B cell (primary cell): Measurements from ENCODE around the gene URM1. TPM values are rescaled to one million over a fixed set of nuclear protein-coding genes. Genes with fewer than 3 reads are reported as not detected.
A peak's percentile ranks its signal among the peaks of the same experiment; 100 is the strongest.

Source experiments
- ATAC-seq: fragments of 200-7000 bp; cut with Tn5 transposase; one replicate; pipeline ENCODE4 v1.10.0; 2021; ENCODE audit warnings: low read depth, mild to moderate bottlenecking, moderate number of reproducible peaks, moderate library complexity
- CTCF ChIA-PET: fragments of 350-600 bp; sonication (Branson Sonifier 250); formaldehyde crosslinking; loops from one replicate; lab custom pipeline; 2021; ENCODE audit warnings: antibody characterized with exemption, inconsistent platforms; lab: Charles Lee
- POLR2A ChIA-PET: fragments of 350-600 bp; sonication (Branson Sonifier 250); formaldehyde crosslinking; loops from one replicate; lab custom pipeline; 2021; ENCODE audit warnings: antibody characterized with exemption; lab: Charles Lee
- DNase-seq: peaks from one replicate; pipeline ENCODE4 v3.0.0; 2013
- H2AFZ ChIP-seq: 2 replicates; pipeline ENCODE4 v1.6.1; 2012; ENCODE audit warnings: mild to moderate bottlenecking, low read depth, low read length; ENCODE audit not compliant: insufficient read depth, poor library complexity, severe bottlenecking
- H3K27ac ChIP-seq, 2 donors: 1 replicate in 1 of 2; 2 replicates in 1 of 2; pipeline ENCODE4 v1.5.1; 2012 to 2013; ENCODE audit warnings: low read length in 2 of 2, mild to moderate bottlenecking in 2 of 2, moderate library complexity in 1 of 2
- H3K27me3 ChIP-seq, 4 experiments: fragments of 200-600 bp in 1 of 4; sonication (generic) in 1 of 4; replicated peaks in 1 of 4; 1 replicate in 2 of 4; 2 replicates in 2 of 4; pipeline versions ENCODE4 v1.6.1 to v1.7.0; 2013 to 2016; ENCODE audit warnings: low read length in 3 of 4, mild to moderate bottlenecking in 2 of 4, mixed read lengths in 1 of 4, moderate library complexity in 1 of 4; ENCODE audit not compliant: insufficient read depth in 4 of 4, control insufficient read depth in 3 of 4; ENCODE audit errors: control extremely low read depth in 1 of 4
- H3K36me3 ChIP-seq, 2 experiments: replicated peaks in 1 of 2; 1 replicate in 1 of 2; 2 replicates in 1 of 2; pipeline versions ENCODE4 v1.6.1 to v1.7.1; 2013; ENCODE audit warnings: low read length in 1 of 2; ENCODE audit not compliant: insufficient read depth in 2 of 2, control insufficient read depth in 1 of 2; ENCODE audit errors: control extremely low read depth in 1 of 2, extremely low read depth in 1 of 2
- H3K4me1 ChIP-seq, 2 donors: fragments of 200-600 bp in 1 of 2; sonication (generic) in 1 of 2; 1 replicate in 1 of 2; 2 replicates in 1 of 2; pipeline versions ENCODE4 v1.5.1 to v1.6.1; 2013 to 2017; ENCODE audit warnings: low read length in 2 of 2; ENCODE audit not compliant: control insufficient read depth in 2 of 2, insufficient read depth in 2 of 2
- H3K4me2 ChIP-seq: replicated peaks from 2 replicates; pipeline ENCODE3; 2012; ENCODE audit warnings: mild to moderate bottlenecking, low read depth, low read length; ENCODE audit not compliant: poor library complexity, severe bottlenecking
- H3K4me3 ChIP-seq, 5 experiments: fragments of 200-600 bp in 1 of 5; sonication (generic) in 1 of 5; 1 replicate in 3 of 5; 2 replicates in 2 of 5; pipeline versions ENCODE4 v1.5.1 to v1.7.0; 2011 to 2016; ENCODE audit warnings: low read length in 4 of 5, mild to moderate bottlenecking in 4 of 5, low read depth in 2 of 5, control low read depth in 1 of 5, moderate library complexity in 1 of 5; ENCODE audit not compliant: insufficient read depth in 1 of 5; ENCODE audit errors: control extremely low read depth in 1 of 5, extremely low read depth in 1 of 5
- H3K79me2 ChIP-seq: fragments of 200-600 bp; sonication (generic); one replicate; pipeline ENCODE4 v1.6.0; 2016; ENCODE audit warnings: low read length; ENCODE audit not compliant: control insufficient read depth, insufficient read depth
- H3K9ac ChIP-seq: fragments of 200-600 bp; sonication (generic); 2 replicates; pipeline ENCODE4 v1.6.1; 2017; ENCODE audit warnings: mild to moderate bottlenecking, low read length, moderate library complexity
- H3K9me3 ChIP-seq, 3 donors: one replicate each; pipeline versions ENCODE4 v1.6.1 to v1.7.1; 2013; ENCODE audit warnings: low read length in 2 of 3; ENCODE audit not compliant: control insufficient read depth in 2 of 3, insufficient read depth in 1 of 3; ENCODE audit errors: control extremely low read depth in 1 of 3
- H4K20me1 ChIP-seq: 2 replicates; pipeline ENCODE4 v1.6.0; 2012; ENCODE audit warnings: mild to moderate bottlenecking, low read length; ENCODE audit not compliant: insufficient read depth, control insufficient read depth, poor library complexity, severe bottlenecking
- H3K27ac Mint-ChIP-seq: one replicate; pipeline ENCODE4 v1.8.0; 2021; ENCODE audit warnings: mixed read lengths
- H3K27me3 Mint-ChIP-seq: one replicate; pipeline ENCODE4 v1.8.0; 2021; ENCODE audit warnings: mixed read lengths
- H3K4me1 Mint-ChIP-seq: one replicate; pipeline ENCODE4 v1.8.0; 2021; ENCODE audit warnings: mixed read lengths
- H3K4me3 Mint-ChIP-seq: one replicate; pipeline ENCODE4 v1.8.0; 2021; ENCODE audit warnings: mixed read lengths
- H3K9me3 Mint-ChIP-seq: one replicate; pipeline ENCODE4 v1.8.0; 2022; ENCODE audit warnings: mixed read lengths; ENCODE audit not compliant: insufficient read depth
- EZH2 ChIP-seq: IDR thresholded peaks from 2 replicates; pipeline ENCODE4 v1.6.1; 2012; ENCODE audit warnings: borderline replicate concordance, low read depth, mild to moderate bottlenecking, moderate library complexity, low read length; ENCODE audit not compliant: insufficient read depth, poor library complexity, severe bottlenecking
- WGBS: methylation state at CpG from one replicate; pipeline ENCODE4 v1.1.5; 2013; ENCODE audit warnings: missing lambda C conversion rate; ENCODE audit not compliant: insufficient coverage; 5-methylcytosine and 5-hydroxymethylcytosine counted together
- intact Hi-C: fragments of 100-400 bp; cut with micrococcal nuclease; formaldehyde crosslinking; loops from one replicate; pipeline ENCODE4 v1.10.0; 2022
- polyA plus RNA-seq: library from polyadenylated mRNA; depleted of rRNA; stranded (reverse); fragments of >200 nt; gene quantifications from 2 replicates; pipeline ENCODE4 v1.2.3, GENCODE V29; 2012
- total RNA-seq, 2 donors: library from RNA; stranded (reverse); fragments of 120-200 nt in 1 of 2; gene quantifications; 1 replicate in 1 of 2; 2 replicates in 1 of 2; pipeline versions ENCODE4 v1.2.3 to v1.2.4, GENCODE V29; 2013 to 2022
- TF ChIP-seq, protein P1 (sequence below): fragments of 200-600 bp; IDR thresholded peaks from one replicate; pipeline ENCODE4 v1.8.0; 2022; ENCODE audit warnings: antibody characterized with exemption, mild to moderate bottlenecking

The URM1 gene
- total and polyA plus RNA-seq, 2 donors (not counting 1 experiment from before 2014, with no cell fraction given): 40.3 to 43.8 TPM

DNA sequence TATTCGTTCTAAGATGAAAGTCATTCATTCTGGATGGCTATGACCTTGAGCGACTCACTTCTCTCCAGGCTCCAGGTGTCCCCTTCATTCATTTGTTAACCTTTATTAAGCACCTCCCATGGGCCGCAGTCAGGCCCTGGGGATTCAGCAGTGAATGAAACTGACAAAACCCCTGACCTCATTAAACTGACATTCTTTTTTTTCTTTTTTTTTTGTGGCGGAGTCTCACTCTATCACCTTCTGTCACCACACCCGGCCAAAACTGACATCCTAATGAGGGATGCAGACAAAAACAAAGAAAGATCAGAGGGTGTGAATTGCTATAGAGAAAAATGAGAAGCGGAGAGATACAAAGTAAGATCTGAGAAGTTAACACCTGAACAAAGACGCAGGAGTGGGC, 68.1 kb downstream of the URM1 start:
- Histone ChIP-seq H4K20me1 (no peaks in the 10 kb centered on the region), H2AFZ (peak overlapping the region; percentile 43), H3K79me2 (no peaks in the 10 kb centered on the region), H3K4me2 (no peak overlapping the region), H3K9me3 (no peaks in the 10 kb centered on the region), H3K36me3 (no peaks in the 10 kb centered on the region), H3K4me1 (peaks cover 3 to 8% of the 10 kb centered on the region in 2 donors), H3K27ac (no peak overlapping the region), H3K4me3 (no peak overlapping the region), H3K27me3 (no peaks in the 10 kb centered on the region), H3K9ac (no peak overlapping the region)
- DNase-seq: no peak
- Mint-ChIP-seq H3K27me3 (no peaks in the 10 kb centered on the region), H3K27ac (no peak overlapping the region), H3K4me3 (no peak overlapping the region), H3K9me3 (no peaks in the 10 kb centered on the region), H3K4me1 (peaks cover 7% of the 10 kb centered on the region)
- TF ChIP-seq EZH2: no peak
- TF ChIP-seq, protein P1, sequence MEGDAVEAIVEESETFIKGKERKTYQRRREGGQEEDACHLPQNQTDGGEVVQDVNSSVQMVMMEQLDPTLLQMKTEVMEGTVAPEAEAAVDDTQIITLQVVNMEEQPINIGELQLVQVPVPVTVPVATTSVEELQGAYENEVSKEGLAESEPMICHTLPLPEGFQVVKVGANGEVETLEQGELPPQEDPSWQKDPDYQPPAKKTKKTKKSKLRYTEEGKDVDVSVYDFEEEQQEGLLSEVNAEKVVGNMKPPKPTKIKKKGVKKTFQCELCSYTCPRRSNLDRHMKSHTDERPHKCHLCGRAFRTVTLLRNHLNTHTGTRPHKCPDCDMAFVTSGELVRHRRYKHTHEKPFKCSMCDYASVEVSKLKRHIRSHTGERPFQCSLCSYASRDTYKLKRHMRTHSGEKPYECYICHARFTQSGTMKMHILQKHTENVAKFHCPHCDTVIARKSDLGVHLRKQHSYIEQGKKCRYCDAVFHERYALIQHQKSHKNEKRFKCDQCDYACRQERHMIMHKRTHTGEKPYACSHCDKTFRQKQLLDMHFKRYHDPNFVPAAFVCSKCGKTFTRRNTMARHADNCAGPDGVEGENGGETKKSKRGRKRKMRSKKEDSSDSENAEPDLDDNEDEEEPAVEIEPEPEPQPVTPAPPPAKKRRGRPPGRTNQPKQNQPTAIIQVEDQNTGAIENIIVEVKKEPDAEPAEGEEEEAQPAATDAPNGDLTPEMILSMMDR: no peak
- CTCF ChIA-PET: interaction anchor here (0.6 to 3.3 kb wide), 11 partner anchors 8 to 463 kb away, joined by 3 to 14 read pairs (median 3); partner anchors contain the start of gene CERCAM
- intact Hi-C loops: loop anchor here (5.0 kb wide), 1 partner anchor 113 kb away; the partner anchor contains the start of gene SPTAN1
- ATAC-seq: peak; percentile 6
- 61% methylated on average over 4 of the region's 7 CpGs for WGBS
- POLR2A ChIA-PET: interaction anchor here (0.6 kb wide), 1 partner anchor 41 kb away, joined by 5 read pairs; no protein-coding TSS in a partner anchor

Other genes starting within 250 kb of the URM1 start
- gene PTGES2, start 243.6 kb upstream of the URM1 start, total RNA-seq: 68.0 and 77.8 TPM in 2 replicates
- 103 and 113 TPM in 2 replicates for gene PTGES2, start 243.6 kb upstream of the URM1 start, polyA plus RNA-seq
- not detected in 2 replicates for gene LCN2, start 221.9 kb upstream of the URM1 start, total RNA-seq
- not detected in 2 replicates for gene LCN2, start 221.9 kb upstream of the URM1 start, polyA plus RNA-seq
- gene BBLN, start 211.1 kb upstream of the URM1 start, total RNA-seq: 38.2 and 44.3 TPM in 2 replicates
- 101 and 148 TPM in 2 replicates for gene BBLN, start 211.1 kb upstream of the URM1 start, polyA plus RNA-seq
- 160 and 169 TPM in 2 replicates for gene CIZ1, start 179.8 kb upstream of the URM1 start, total RNA-seq
- gene CIZ1, start 179.8 kb upstream of the URM1 start, polyA plus RNA-seq: 77.5 and 79.9 TPM in 2 replicates
- gene DNM1, start 168.0 kb upstream of the URM1 start, total RNA-seq: 1.3 and 1.9 TPM in 2 replicates
- 0.63 and 1.2 TPM in 2 replicates for gene DNM1, start 168.0 kb upstream of the URM1 start, polyA plus RNA-seq
- 76.3 and 87.3 TPM in 2 replicates for gene GOLGA2, start 95.4 kb upstream of the URM1 start, total RNA-seq
- gene GOLGA2, start 95.4 kb upstream of the URM1 start, polyA plus RNA-seq: 23.2 and 43.6 TPM in 2 replicates
- 8.6 and 13.3 TPM in 2 replicates for gene SWI5, start 95.1 kb upstream of the URM1 start, total RNA-seq
- 16.1 and 23.3 TPM in 2 replicates for gene SWI5, start 95.1 kb upstream of the URM1 start, polyA plus RNA-seq
- gene TRUB2, start 48.9 kb upstream of the URM1 start, total RNA-seq: 21.4 and 21.5 TPM in 2 replicates
- gene TRUB2, start 48.9 kb upstream of the URM1 start, polyA plus RNA-seq: 5.3 and 7.6 TPM in 2 replicates
- gene COQ4, start 48.5 kb upstream of the URM1 start, total RNA-seq: 54.9 and 57.3 TPM in 2 replicates
- 55.3 and 62.8 TPM in 2 replicates for gene COQ4, start 48.5 kb upstream of the URM1 start, polyA plus RNA-seq
- 12.0 and 12.9 TPM in 2 replicates for gene SLC27A4, start 30.8 kb upstream of the URM1 start, total RNA-seq
- 6.9 and 10.0 TPM in 2 replicates for gene SLC27A4, start 30.8 kb upstream of the URM1 start, polyA plus RNA-seq
- gene CERCAM, start 49.5 kb downstream of the URM1 start, total RNA-seq: 3.4 and 3.8 TPM in 2 replicates
- gene CERCAM, start 49.5 kb downstream of the URM1 start, polyA plus RNA-seq: 2.4 and 3.2 TPM in 2 replicates
- gene ODF2, start 84.6 kb downstream of the URM1 start, total RNA-seq: 36.6 and 42.9 TPM in 2 replicates
- 30.1 and 35.1 TPM in 2 replicates for gene ODF2, start 84.6 kb downstream of the URM1 start, polyA plus RNA-seq
- 30.3 and 31.9 TPM in 2 replicates for gene GLE1, start 133.3 kb downstream of the URM1 start, total RNA-seq
- 11.8 and 14.6 TPM in 2 replicates for gene GLE1, start 133.3 kb downstream of the URM1 start, polyA plus RNA-seq
- gene SPTAN1, start 181.2 kb downstream of the URM1 start, total RNA-seq: 351 and 354 TPM in 2 replicates
- 129 TPM in 2 replicates for gene SPTAN1, start 181.2 kb downstream of the URM1 start, polyA plus RNA-seq